Measurements from ENCODE around the gene MAP2K2.

Gene MAP2K2

DNA sequence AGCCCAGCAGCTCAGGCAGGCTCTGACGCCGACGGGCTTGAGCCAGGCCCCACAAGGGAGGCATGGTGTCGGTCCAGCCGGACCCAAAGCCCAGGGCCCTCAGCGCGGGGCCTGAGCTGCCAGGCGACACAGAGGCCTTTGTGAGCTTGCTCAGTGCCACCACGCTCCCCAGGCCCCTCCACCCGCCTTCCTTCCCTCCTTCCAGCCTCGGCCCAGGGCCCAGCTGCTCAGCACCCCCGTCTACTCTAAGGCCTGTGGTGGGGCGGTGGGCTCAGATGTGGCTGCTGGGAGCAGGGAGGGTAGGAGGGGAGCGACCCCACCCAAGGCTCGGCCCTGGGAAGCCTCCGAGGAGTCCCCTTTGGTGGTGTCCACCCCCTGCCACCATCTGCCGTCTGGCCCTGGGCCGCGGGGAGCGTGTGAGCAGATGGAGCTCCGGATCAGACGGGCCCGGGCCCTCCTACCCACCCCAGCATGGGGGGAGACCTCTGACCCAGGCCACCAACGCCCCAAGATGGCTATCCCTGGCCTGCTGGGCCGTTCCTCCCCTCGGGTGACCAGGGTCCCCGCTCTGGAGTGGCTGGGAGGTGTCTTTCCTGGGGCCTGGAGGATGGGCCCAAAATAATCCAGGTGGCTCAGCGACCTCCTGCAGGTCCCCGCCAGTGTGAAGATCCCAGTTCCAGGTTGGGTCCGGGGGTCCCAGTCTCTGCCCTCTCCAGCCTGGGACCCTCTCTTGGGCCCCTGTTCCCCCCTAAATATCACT is 65.0 kb downstream of the MAP2K2 start:
- no peak for DNase-seq (ENCODE audit: low read depth)
- peak overlapping the region; percentile 17 for H3K4me3 ChIP-seq (ENCODE audit: low read depth, low read length)
- TF ChIP-seq, protein P1, sequence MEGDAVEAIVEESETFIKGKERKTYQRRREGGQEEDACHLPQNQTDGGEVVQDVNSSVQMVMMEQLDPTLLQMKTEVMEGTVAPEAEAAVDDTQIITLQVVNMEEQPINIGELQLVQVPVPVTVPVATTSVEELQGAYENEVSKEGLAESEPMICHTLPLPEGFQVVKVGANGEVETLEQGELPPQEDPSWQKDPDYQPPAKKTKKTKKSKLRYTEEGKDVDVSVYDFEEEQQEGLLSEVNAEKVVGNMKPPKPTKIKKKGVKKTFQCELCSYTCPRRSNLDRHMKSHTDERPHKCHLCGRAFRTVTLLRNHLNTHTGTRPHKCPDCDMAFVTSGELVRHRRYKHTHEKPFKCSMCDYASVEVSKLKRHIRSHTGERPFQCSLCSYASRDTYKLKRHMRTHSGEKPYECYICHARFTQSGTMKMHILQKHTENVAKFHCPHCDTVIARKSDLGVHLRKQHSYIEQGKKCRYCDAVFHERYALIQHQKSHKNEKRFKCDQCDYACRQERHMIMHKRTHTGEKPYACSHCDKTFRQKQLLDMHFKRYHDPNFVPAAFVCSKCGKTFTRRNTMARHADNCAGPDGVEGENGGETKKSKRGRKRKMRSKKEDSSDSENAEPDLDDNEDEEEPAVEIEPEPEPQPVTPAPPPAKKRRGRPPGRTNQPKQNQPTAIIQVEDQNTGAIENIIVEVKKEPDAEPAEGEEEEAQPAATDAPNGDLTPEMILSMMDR (conservative IDR thresholded peaks at IDR 0.05; ENCODE audit: low read depth, low read length): no peak

DNA sequence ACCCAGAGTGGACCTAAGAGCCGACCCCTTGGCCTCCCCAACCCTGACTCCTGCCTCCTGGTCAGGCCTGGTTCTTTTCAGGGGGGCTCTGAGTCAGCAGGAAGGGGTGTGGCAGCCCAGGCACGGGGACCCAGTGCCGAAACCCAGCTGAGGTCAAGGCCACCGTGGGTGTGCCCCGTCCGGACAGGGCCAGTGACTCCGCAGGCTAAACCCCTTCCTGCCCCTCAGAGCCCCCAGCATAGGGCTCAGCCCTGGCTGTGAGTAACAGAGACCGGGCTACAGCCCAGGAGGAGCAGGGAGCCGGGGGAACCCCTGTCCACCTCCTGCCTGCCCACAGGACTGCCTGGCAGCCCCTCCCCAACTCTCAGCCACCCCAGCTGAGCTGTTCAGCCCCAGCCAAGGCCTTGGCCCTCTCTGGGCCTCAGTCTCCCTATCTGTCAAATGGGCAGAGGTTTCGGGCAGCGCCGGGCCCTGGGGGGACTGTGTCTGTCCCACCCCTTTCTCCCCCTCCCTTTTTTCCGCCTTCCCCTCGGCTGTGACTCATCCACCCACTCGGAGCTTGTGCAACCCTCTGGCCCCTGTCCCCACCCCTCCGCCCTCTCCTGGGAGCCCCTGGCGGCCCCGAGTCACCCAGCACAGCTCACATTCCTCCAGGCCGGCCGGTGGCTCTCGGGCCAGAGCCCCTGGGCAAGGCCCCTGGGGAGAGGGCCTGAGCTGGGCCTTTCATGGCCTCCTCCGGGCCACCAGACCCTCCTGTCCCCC is 65.8 kb downstream of the MAP2K2 start:
- peak; percentile 86 for DNase-seq (ENCODE audit: low read depth)
- peak overlapping the region; percentile 17 for H3K4me3 ChIP-seq (ENCODE audit: low read depth, low read length)
- TF ChIP-seq, protein P1 (conservative IDR thresholded peaks at IDR 0.05; ENCODE audit: low read depth, low read length): peak; percentile 15

DNA sequence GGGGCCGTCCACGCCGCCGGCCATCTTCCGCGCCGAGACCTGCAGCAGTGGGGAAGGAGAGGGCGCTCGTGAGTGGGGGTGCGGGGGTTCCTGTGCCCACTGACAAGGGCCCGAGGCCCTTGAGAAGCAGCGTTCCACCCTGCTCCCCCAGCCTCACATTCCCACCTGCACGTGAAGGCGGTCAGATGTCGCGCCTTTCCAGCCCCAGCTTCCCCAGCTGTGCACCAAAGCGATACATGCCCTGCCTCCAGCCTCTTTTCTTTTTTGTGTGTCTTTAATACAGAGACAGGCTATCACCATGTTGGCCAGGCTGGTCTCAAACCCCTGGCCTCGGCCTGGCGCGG is 68.7 kb downstream of the MAP2K2 start:
- TF ChIP-seq, protein P1 (conservative IDR thresholded peaks at IDR 0.05; ENCODE audit: low read depth, low read length): no peak
- no peak for DNase-seq (ENCODE audit: low read depth)

DNA sequence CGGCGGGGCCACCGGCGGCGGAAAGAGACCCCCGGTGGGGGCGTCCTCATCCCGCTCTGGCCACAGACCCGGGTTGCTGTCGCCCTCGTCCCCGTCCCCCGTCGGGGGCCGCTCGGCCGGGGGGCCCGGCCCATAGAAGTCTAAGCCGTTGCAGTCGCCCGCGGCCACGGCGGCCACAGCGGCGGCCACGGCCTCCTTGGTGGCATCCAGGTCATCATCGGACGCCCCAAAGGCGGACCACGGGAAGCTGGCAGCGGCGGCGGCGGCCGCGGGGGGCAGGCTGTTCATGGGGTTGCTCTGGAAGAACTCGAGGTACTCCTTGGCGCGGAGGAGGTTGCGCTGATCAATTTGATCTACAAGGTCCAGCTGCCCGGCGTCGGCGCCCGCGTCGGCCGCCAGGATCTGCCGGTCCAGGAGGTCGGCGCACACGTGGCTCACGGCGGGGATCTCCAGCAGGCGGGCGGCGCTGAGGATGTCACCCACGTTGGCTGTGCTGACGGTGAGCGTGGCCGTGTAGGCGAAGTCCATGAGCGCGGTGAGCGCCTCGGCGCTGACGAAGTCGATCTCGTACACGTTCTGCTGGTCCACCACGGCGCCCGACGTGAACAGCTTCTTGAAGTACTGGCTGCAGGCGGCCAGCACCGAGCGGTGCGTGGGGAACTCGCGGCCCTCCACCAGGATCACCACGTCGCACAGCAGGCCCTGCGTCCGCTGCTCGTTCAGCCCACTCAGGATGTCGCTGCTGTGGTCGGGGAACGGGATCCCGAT is 69.3 kb downstream of the MAP2K2 start:
- TF ChIP-seq, protein P1 (conservative IDR thresholded peaks at IDR 0.05; ENCODE audit: low read depth, low read length): no peak
- no peak for DNase-seq (ENCODE audit: low read depth)
- no peak overlapping the region for H3K4me3 ChIP-seq (ENCODE audit: low read depth, low read length)

More for the DNA sequence above, 68.7 kb downstream of the MAP2K2 start:
- no peak overlapping the region for H3K4me3 ChIP-seq (ENCODE audit: low read depth, low read length)

DNA sequence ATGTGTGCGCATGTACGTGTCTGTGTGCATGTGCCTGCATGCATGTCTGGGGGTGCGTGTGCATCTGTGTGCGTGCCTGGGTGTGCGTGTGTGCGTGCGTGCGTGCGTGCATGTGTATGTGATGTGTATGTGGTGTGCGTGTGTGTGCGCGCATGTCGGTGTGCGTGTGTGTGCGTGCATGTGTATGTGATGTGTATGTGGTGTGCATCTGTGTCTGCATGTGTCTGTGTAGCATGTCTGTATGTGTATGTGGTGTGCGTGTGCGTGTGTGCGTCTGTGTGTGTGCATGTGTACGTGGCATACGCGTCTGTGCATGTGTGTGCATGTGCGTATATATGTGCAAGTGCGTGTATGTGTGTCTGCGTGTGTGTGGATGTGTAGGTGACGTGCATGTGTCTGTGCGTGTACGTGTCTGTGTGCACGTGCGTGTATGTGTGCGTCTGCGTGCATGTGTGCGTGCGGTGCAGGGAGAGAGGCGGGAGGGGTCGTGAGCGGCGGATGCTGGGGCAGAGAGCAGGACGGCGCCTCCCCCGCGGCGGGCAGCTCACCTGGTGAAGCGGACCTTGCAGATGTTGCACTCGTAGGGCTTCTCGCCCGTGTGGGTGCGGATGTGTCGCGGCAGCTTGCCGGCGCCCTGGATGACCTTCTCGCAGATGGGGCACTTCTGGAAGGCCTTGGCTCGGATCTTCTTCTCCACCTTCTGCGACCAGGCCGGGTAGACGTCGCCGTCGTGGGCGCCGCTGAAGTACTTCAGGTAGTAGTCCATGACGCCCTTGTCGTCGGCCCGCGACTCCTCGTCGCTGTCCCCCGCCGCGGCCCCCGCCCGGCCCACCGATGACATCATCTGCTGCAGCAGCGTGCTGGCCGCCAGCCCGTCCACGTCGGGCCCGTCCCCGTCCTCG is 70.2 kb downstream of the MAP2K2 start:
- TF ChIP-seq, protein P1 (conservative IDR thresholded peaks at IDR 0.05; ENCODE audit: low read depth, low read length): no peak
- H3K4me3 ChIP-seq (ENCODE audit: low read depth, low read length): no peak overlapping the region
- DNase-seq (ENCODE audit: low read depth): no peak

DNA sequence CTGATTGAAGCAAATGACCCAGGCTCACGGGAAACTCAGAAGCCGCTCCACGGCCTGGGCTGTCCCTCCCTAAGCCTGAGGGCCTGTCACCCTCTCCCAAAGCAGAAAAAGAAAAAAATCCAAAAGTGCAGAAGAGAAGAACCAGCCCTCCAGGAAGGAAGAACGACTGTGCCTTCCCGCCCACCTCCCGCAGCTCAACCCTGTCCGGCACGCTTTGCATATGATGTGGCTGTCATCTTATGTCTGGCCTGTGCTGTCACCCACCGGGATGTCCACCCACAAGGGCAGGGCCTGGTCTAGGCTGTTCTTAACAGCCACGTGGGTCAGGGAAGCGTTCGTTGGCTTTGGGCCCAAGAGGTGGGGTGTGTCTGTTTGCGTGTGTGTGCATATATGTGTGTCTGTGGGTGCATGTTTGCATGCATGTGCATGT is 70.9 kb downstream of the MAP2K2 start:
- DNase-seq (ENCODE audit: low read depth): no peak
- H3K4me3 ChIP-seq (ENCODE audit: low read depth, low read length): no peak overlapping the region
- TF ChIP-seq, protein P1 (conservative IDR thresholded peaks at IDR 0.05; ENCODE audit: low read depth, low read length): no peak

All from choroid plexus epithelial cell (primary cell).